Parathyroid adenoma (tissue), 2 donors: ENCODE data around the gene DPYSL3.

Experiments used
- H2AFZ ChIP-seq: fragments of 300-600 bp; sonication (generic); one replicate; pipeline ENCODE4 v1.7.0; 2017; ENCODE audit warnings: antibody characterized with exemption, mild to moderate bottlenecking
- H3K27ac ChIP-seq: fragments of 300-600 bp; sonication (generic); one replicate; pipeline ENCODE4 v1.7.0; 2017
- H3K27me3 ChIP-seq: fragments of 300-600 bp; sonication (generic); one replicate; pipeline ENCODE4 v1.7.0; 2017; ENCODE audit warnings: low read length; ENCODE audit not compliant: control insufficient read depth, insufficient read depth
- H3K36me3 ChIP-seq: fragments of 300-600 bp; sonication (generic); one replicate; pipeline ENCODE4 v1.7.0; 2017; ENCODE audit warnings: low read length; ENCODE audit not compliant: control insufficient read depth, insufficient read depth
- H3K4me1 ChIP-seq: fragments of 300-600 bp; sonication (generic); one replicate; pipeline ENCODE4 v1.7.0; 2017; ENCODE audit warnings: control low read depth
- H3K4me2 ChIP-seq: fragments of 300-600 bp; sonication (generic); one replicate; pipeline ENCODE4 v1.7.0; 2017; ENCODE audit warnings: low read length
- H3K4me3 ChIP-seq: fragments of 300-600 bp; sonication (generic); one replicate; pipeline ENCODE4 v1.7.0; 2017; ENCODE audit warnings: low read depth, low read length
- H3K79me2 ChIP-seq: fragments of 300-600 bp; sonication (generic); one replicate; pipeline ENCODE4 v1.7.0; 2017; ENCODE audit warnings: control low read depth
- H3K9ac ChIP-seq: fragments of 300-600 bp; sonication (generic); one replicate; pipeline ENCODE4 v1.7.0; 2017; ENCODE audit warnings: mild to moderate bottlenecking
- H3K9me3 ChIP-seq: fragments of 300-600 bp; sonication (generic); one replicate; pipeline ENCODE4 v1.7.0; 2017; ENCODE audit warnings: low read length; ENCODE audit not compliant: control insufficient read depth
- TF ChIP-seq, protein P1 (sequence below): fragments of 300-600 bp; sonication (generic); IDR thresholded peaks from one replicate; pipeline ENCODE4 v1.7.0; 2017; ENCODE audit warnings: antibody characterized with exemption, mild to moderate bottlenecking
- donor health status: primary hyperparathyroidism.

DPYSL3 gene

DNA sequence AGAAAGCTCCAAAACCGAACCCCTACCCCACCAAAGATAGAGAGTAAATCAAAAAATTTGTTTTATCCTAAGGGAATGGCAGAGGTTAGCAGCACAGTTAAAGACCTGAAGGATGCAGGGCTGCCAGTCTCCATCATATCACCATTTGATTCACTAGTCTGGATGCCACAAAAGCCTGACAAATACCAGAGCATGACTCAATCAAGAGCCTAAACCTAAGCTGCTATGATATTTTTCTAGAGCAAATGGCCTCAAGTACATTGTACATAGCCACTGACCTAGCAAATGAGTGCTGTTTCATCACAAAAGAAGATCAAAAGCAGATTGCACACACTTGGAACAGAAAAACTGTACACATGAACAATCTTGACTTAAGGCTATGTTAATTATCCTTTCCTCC, 48.0 kb downstream of the DPYSL3 start:
- Histone ChIP-seq H3K4me1 (no peaks in the 10 kb centered on the region), H3K27me3 (no peaks in the 10 kb centered on the region), H2AFZ (no peak overlapping the region), H3K4me3 (no peak overlapping the region), H3K79me2 (no peaks in the 10 kb centered on the region), H3K27ac (no peak overlapping the region), H3K9ac (no peak overlapping the region), H3K4me2 (no peak overlapping the region), H3K36me3 (no peaks in the 10 kb centered on the region), H3K9me3 (no peaks in the 10 kb centered on the region)
- TF ChIP-seq, protein P1, sequence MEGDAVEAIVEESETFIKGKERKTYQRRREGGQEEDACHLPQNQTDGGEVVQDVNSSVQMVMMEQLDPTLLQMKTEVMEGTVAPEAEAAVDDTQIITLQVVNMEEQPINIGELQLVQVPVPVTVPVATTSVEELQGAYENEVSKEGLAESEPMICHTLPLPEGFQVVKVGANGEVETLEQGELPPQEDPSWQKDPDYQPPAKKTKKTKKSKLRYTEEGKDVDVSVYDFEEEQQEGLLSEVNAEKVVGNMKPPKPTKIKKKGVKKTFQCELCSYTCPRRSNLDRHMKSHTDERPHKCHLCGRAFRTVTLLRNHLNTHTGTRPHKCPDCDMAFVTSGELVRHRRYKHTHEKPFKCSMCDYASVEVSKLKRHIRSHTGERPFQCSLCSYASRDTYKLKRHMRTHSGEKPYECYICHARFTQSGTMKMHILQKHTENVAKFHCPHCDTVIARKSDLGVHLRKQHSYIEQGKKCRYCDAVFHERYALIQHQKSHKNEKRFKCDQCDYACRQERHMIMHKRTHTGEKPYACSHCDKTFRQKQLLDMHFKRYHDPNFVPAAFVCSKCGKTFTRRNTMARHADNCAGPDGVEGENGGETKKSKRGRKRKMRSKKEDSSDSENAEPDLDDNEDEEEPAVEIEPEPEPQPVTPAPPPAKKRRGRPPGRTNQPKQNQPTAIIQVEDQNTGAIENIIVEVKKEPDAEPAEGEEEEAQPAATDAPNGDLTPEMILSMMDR = no peak

DNA sequence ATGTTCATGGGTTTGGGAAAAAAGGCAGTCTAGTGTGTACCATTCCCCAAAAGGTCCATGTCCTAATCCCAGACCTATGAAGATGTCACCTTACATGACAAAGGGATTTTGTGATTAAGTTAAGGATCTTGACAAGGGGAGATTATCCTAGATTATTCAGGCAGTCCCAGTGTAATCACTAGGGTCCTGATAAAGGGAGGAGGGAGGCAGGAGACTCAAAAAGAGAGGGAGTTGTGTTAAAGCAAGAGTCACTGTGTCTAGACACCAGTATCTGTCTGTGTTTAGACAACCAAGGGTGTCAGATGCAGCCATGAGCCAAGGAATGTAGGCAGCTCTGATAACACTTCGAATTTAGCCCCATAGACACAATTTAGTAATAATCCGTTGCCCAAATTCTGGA, 49.5 kb downstream of the DPYSL3 start:
- Histone ChIP-seq H2AFZ (no peak overlapping the region), H3K27me3 (no peaks in the 10 kb centered on the region), H3K27ac (no peak overlapping the region), H3K79me2 (no peaks in the 10 kb centered on the region), H3K4me3 (no peak overlapping the region), H3K4me1 (no peaks in the 10 kb centered on the region), H3K9ac (no peak overlapping the region), H3K4me2 (no peak overlapping the region), H3K9me3 (no peaks in the 10 kb centered on the region), H3K36me3 (no peaks in the 10 kb centered on the region)
- TF ChIP-seq, protein P1 = no peak

DNA sequence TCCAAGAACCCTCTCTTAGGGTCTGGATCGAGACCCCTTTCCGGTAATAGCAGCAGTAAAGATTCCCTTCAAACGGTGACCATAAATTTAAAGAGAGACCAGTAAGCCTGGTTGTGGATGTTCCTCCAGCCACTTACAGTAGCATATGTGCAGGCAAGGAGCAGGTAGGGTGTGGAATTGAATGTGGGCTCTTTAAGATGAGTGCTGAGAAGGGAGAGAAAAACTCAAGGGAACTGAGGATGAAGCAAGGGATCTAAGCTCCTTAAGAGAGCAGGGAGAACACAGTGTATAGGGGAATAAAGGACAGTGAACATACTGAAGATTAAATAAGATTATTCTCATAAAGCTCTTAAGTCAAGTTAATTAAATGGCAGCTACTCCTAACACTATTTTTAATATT, 51.3 kb downstream of the DPYSL3 start:
- no peak overlapping the region for H2AFZ ChIP-seq
- H3K27ac ChIP-seq = no peak overlapping the region
- no peaks in the 10 kb centered on the region for H3K79me2 ChIP-seq
- no peaks in the 10 kb centered on the region for H3K36me3 ChIP-seq
- no peaks in the 10 kb centered on the region for H3K9me3 ChIP-seq
- H3K9ac ChIP-seq = no peak overlapping the region
- TF ChIP-seq, protein P1 = no peak
- no peak overlapping the region for H3K4me3 ChIP-seq
- no peak overlapping the region for H3K4me2 ChIP-seq
- H3K4me1 ChIP-seq = no peaks in the 10 kb centered on the region
- H3K27me3 ChIP-seq = no peaks in the 10 kb centered on the region

DNA sequence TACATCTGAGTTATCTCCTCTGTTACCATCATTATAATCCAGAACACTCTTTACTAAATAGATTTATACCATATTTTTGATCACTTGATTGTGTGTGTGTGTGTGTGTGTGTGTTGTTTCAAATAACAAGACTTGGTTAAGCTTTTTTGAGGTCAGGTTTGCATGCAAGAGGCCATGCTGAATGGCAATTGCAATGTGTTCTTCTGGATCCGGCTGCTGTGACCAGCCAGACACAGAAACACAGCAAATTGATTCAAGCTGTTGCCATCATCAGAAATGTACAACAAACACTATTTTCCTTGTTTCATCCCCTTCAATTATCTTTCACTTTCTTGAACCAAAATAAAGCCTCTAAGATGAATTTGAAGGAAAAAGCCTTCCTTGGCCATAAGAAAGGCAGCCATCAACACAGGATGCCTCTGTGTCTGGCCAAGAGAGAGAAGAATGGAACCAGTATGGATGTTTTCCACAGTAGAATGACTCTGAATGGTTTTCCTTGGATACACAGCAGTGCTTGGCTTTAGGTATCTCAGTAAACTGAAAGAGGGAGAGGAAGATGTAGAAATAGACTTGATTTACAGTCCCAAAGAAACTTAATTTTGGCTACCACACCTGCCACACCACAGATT, 53.9 kb downstream of the DPYSL3 start:
- Histone ChIP-seq H3K4me1 (no peaks in the 10 kb centered on the region), H2AFZ (no peak overlapping the region), H3K79me2 (no peaks in the 10 kb centered on the region), H3K9ac (no peak overlapping the region), H3K27ac (no peak overlapping the region), H3K4me2 (no peak overlapping the region), H3K36me3 (no peaks in the 10 kb centered on the region), H3K9me3 (no peaks in the 10 kb centered on the region), H3K27me3 (no peaks in the 10 kb centered on the region), H3K4me3 (no peak overlapping the region)
- TF ChIP-seq, protein P1 = no peak

DNA sequence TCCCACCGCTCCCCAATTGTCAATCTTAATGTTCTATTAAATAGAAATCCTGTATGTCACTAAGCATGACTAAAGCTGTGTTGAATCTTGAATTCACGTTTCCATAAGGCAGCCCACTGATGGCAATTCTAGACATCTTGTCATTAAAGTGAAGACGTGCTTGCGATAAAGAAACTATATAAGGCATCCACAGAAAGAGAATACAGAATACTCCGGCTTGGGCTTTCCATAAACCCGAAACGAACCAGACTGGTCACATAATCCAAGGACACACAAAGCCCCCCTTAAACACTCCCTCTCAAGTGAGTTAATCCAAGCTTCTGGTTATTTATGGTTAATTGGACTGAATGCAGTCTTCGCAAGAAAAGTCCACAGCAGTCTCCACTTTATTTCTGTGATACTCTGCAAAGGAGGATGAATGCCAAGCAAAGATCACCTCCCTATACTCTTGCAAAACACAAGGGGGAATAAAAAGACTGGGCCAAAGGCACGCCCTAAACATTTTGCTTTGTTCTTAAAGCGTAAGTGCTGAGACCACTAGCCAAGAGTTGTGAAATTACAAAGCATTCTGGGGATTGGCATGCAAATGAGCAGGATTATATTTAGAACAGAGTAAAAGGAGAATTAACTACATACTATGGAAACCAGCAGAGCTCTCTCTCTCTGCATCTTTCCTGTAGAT, 54.7 kb downstream of the DPYSL3 start:
- no peak overlapping the region for H3K9ac ChIP-seq
- H3K79me2 ChIP-seq = no peaks in the 10 kb centered on the region
- H3K4me3 ChIP-seq = no peak overlapping the region
- H3K27ac ChIP-seq = no peak overlapping the region
- H3K27me3 ChIP-seq = no peaks in the 10 kb centered on the region
- H3K4me2 ChIP-seq = no peak overlapping the region
- H2AFZ ChIP-seq = no peak overlapping the region
- H3K4me1 ChIP-seq = no peaks in the 10 kb centered on the region
- H3K9me3 ChIP-seq = no peaks in the 10 kb centered on the region
- H3K36me3 ChIP-seq = no peaks in the 10 kb centered on the region
- TF ChIP-seq, protein P1 = no peak
